Thyroid gland (tissue), 4 donors: ENCODE measurements around the gene FUBP1. TPM values are rescaled to one million over a fixed set of nuclear protein-coding genes. Genes with fewer than 3 reads are reported as not detected.
"Not testable (repeated sequence)": the region's sequence is repeated elsewhere in the genome, so short reads cannot be mapped to it uniquely, and the experiment has no call there.

Experiments used
- DNase-seq, 2 donors: peaks; one replicate each; pipeline ENCODE4 v3.0.0-alpha.2; 2019
- H3K27ac ChIP-seq, 3 donors: fragments of 200-600 bp; sonication (generic); 1 replicate in 2 of 3; 2 replicates in 1 of 3; pipeline ENCODE4 v1.5.1; 2016 to 2019; ENCODE audit warnings: mild to moderate bottlenecking in 1 of 3, moderate library complexity in 1 of 3
- H3K27me3 ChIP-seq: fragments of 200-600 bp; sonication (generic); one replicate; pipeline ENCODE4 v1.5.1; 2019
- H3K36me3 ChIP-seq, 2 donors: fragments of 200-600 bp; sonication (generic); one replicate each; pipeline ENCODE4 v1.5.1; 2016 to 2019
- H3K4me1 ChIP-seq, 2 donors: fragments of 200-600 bp; sonication (generic); one replicate each; pipeline ENCODE4 v1.5.1; 2017 to 2019
- H3K4me3 ChIP-seq, 3 donors: fragments of 200-600 bp; sonication (generic); replicated peaks in 1 of 3; 1 replicate in 2 of 3; 2 replicates in 1 of 3; pipeline ENCODE4 v1.5.1; 2016; ENCODE audit warnings: mild to moderate bottlenecking in 1 of 3
- H3K9me3 ChIP-seq: fragments of 200-600 bp; sonication (generic); one replicate; pipeline ENCODE4 v1.5.1; 2017
- POLR2A ChIP-seq, 2 donors: fragments of 450-650 bp; IDR thresholded peaks; one replicate each; pipeline ENCODE4 v1.6.1; 2017; ENCODE audit warnings: antibody characterized with exemption in 2 of 2, mild to moderate bottlenecking in 2 of 2, moderate library complexity in 1 of 2
- WGBS, 2 donors: methylation state at CpG; one replicate each; pipeline ENCODE4 v1.1.5; 2017; 5-methylcytosine and 5-hydroxymethylcytosine counted together
- intact Hi-C: fragments of 100-400 bp; cut with DNase I; formaldehyde crosslinking; loops from one replicate; pipeline ENCODE4 v1.15.1; 2023
- total RNA-seq, 4 donors: library from RNA; depleted of rRNA; stranded (reverse); fragments of >200 nt; gene quantifications; one replicate each; pipeline ENCODE4 v1.2.3, GENCODE V29; 2016
- TF ChIP-seq, protein P1 (sequence below), 6 experiments: fragments of 200-600 bp in 3 of 6; fragments of 450-650 bp in 3 of 6; sonication (generic) in 3 of 6; IDR thresholded peaks; one replicate each; pipeline ENCODE4 v1.5.1; 2016 to 2019; ENCODE audit warnings: antibody characterized with exemption in 6 of 6, mild to moderate bottlenecking in 2 of 6, inconsistent platforms in 1 of 6, moderate library complexity in 1 of 6

FUBP1 gene
- total RNA-seq, 4 donors from 2014 or later: 136 to 231 (median 178) TPM

DNA sequence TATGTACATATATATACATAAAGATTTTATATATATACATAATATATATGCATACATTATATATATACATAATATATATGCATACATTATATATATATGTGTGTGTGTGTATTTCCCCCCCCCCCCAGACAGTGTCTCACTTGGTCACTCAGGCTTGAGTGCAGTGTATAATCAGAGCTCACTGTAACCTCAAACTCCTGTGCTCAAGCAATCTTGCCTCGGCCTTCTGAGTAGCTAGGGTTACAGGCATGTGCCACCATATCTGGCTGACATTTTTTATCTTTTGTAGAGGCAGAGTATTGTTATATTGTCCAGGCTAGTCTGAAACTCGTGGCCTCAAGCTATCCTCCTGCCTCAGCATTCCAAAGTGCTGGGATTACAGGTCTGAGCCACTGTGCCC is 9.0 kb upstream of the FUBP1 start:
- intact Hi-C loops: no loop called here
- WGBS, 2 donors: 87 to 94% methylated on average over 2 of the region's 2 CpGs
- Histone ChIP-seq H3K36me3 (no peaks in the 10 kb centered on the region), H3K9me3 (no peaks in the 10 kb centered on the region), H3K4me1 (peaks cover 7 to 8% of the 10 kb centered on the region in 2 donors), H3K4me3 (no peak overlapping the region), H3K27me3 (no peaks in the 10 kb centered on the region), H3K27ac (no peak overlapping the region)
- no peak for DNase-seq
- TF ChIP-seq POLR2A (IDR thresholded peaks at IDR 0.05): no peak
- TF ChIP-seq, protein P1, sequence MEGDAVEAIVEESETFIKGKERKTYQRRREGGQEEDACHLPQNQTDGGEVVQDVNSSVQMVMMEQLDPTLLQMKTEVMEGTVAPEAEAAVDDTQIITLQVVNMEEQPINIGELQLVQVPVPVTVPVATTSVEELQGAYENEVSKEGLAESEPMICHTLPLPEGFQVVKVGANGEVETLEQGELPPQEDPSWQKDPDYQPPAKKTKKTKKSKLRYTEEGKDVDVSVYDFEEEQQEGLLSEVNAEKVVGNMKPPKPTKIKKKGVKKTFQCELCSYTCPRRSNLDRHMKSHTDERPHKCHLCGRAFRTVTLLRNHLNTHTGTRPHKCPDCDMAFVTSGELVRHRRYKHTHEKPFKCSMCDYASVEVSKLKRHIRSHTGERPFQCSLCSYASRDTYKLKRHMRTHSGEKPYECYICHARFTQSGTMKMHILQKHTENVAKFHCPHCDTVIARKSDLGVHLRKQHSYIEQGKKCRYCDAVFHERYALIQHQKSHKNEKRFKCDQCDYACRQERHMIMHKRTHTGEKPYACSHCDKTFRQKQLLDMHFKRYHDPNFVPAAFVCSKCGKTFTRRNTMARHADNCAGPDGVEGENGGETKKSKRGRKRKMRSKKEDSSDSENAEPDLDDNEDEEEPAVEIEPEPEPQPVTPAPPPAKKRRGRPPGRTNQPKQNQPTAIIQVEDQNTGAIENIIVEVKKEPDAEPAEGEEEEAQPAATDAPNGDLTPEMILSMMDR (IDR thresholded peaks at IDR 0.05): no peak

DNA sequence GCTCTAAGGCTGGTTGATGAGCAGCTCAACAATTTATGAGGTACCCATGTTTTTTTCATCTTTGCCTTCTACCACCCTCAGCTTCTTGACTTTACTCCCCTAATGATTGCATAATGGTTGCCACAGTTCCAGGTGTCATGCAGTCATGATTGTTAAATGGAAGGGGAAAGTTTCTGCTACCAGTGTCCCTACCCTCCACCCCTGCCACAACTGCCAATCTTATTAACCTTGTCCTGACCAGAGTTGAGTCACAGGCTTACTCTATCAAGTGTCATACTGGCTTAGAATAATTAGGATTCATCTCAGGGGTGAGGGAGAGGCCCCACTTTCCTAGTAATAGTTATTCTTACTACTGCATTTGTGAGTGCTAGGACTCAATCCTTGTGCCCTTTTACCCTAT is 7.9 kb upstream of the FUBP1 start:
- intact Hi-C loops: no loop called here
- peaks cover 7 to 8% of the 10 kb centered on the region in 2 donors for H3K4me1 ChIP-seq
- TF ChIP-seq, protein P1 (IDR thresholded peaks at IDR 0.05): no peak
- no peak for TF ChIP-seq POLR2A (IDR thresholded peaks at IDR 0.05)
- H3K9me3 ChIP-seq: no peaks in the 10 kb centered on the region
- H3K4me3 ChIP-seq: no peak overlapping the region
- no peaks in the 10 kb centered on the region for H3K27me3 ChIP-seq
- no peak for DNase-seq
- H3K27ac ChIP-seq: no peak overlapping the region
- H3K36me3 ChIP-seq: no peaks in the 10 kb centered on the region

DNA sequence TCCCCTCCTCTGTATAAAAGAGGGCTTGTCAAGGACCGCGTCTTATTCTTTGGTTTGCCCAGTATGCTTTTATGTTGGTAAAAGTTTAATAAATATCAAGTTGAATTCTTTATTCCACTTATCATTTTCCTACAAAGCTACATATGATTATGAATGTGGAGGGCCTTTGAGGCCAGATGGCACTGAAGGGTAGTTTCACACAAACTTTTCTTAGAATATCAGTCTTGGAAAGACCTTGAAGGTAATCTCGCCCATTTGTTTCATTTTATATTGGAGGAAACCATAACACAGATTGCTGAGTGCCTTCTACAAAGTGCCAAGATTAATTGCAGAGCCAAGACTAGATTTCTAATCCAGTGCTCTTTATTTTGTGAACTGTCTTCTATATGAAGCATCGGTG is 5.8 kb upstream of the FUBP1 start:
- WGBS, 2 donors: 95 to 96% methylated on average over 4 of the region's 4 CpGs
- no peak for TF ChIP-seq POLR2A (IDR thresholded peaks at IDR 0.05)
- TF ChIP-seq, protein P1 (IDR thresholded peaks at IDR 0.05): no peak
- no peak for DNase-seq
- no peak overlapping the region for H3K4me3 ChIP-seq
- intact Hi-C loops: no loop called here
- H3K27ac ChIP-seq: peak overlapping the region in 1 of 3 donors; percentile 46
- H3K36me3 ChIP-seq: no peaks in the 10 kb centered on the region
- H3K4me1 ChIP-seq: peaks cover 10 to 18% of the 10 kb centered on the region in 2 donors
- no peaks in the 10 kb centered on the region for H3K27me3 ChIP-seq
- no peaks in the 10 kb centered on the region for H3K9me3 ChIP-seq

DNA sequence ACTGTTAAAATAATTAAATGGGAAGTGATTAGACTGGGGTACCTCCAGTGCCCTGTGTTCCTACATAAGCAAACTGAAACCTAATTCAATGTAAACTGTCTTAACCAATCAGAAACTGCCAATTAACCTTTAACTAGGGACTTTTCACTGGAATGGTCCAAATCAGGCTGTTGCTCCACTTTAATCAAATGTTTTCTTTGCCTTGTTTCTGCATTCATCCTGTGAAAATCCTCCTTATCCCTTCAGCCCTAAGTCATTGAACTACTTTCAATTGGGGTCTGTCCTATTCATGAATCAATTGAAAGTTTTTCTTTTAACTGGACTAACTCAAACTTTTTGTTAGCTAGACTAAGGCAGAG is 5.1 kb upstream of the FUBP1 start:
- intact Hi-C loops: no loop called here
- no peaks in the 10 kb centered on the region for H3K9me3 ChIP-seq
- no peak overlapping the region for H3K4me3 ChIP-seq
- H3K4me1 ChIP-seq: peaks cover 10 to 18% of the 10 kb centered on the region in 2 donors
- H3K27ac ChIP-seq: peak overlapping the region in 2 of 3 donors; percentile 31 to 46
- DNase-seq: no peak
- TF ChIP-seq POLR2A (IDR thresholded peaks at IDR 0.05): no peak
- TF ChIP-seq, protein P1 (IDR thresholded peaks at IDR 0.05): no peak
- no peaks in the 10 kb centered on the region for H3K36me3 ChIP-seq
- H3K27me3 ChIP-seq: no peaks in the 10 kb centered on the region

DNA sequence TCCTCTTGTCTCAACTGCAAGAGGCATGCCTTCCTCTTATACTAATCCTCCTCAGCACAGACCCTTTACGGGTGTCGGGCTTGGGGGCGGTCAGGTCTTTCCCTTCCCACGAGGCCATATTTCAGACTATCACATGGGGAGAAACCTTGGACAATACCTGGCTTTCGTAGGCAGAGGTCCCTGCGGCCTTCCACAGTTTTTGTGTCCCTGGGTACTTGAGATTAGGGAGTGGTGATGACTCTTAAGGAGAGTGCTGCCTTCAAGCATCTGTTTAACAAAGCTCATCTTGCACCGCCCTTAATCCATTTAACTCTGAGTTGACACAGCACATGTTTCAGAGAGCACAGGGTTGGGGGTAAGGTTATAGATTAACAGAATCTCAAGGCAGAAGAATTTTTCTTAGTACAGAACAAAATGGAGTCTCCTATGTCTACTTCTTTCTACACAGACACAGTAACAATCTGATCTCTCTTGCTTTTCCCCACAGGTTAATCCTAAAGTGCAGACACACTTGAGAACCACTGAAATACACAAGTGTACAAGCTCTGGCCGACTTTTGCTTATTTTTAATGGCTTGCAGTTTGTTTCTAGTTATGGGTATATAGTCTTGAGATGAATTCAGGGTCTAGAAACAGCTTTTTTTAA is 4.6 kb upstream of the FUBP1 start:
- H3K4me3 ChIP-seq, H3K36me3 ChIP-seq, H3K9me3 ChIP-seq, intact Hi-C loops, H3K27me3 ChIP-seq: not testable (repeated sequence)
- DNase-seq: peak; percentile 20
- Histone ChIP-seq H3K4me1 (peaks cover 10 to 18% of the 10 kb centered on the region in 2 donors), H3K27ac (peak overlapping the region in 2 of 3 donors; percentile 31 to 46)
- 54 to 61% methylated on average over 8 of the region's 8 CpGs for WGBS, 2 donors
